ENCODE measurements around the gene KAT5. TPM values are rescaled to one million over a fixed set of nuclear protein-coding genes. Genes with fewer than 3 reads are reported as not detected.

Gene KAT5
- total RNA-seq = 24.8 and 29.6 TPM in 2 replicates

GRCh38 chr11:65711785-65712632, at the start of gene KAT5:
TSS of gene KAT5 (plus strand) at chr11:65712252. CDS start at chr11:65712268, 16 bp downstream.

GRCh38 chr11:65662799-65663638, 49.0 kb upstream of the KAT5 start, which contains the start of gene RELA:
TSS of gene RELA (minus strand) at chr11:65662916. CDS start at chr11:65662832, 84 bp downstream.

GRCh38 chr11:65720211-65720934, 8.3 kb downstream of the KAT5 start, which contains the start of gene RNASEH2C:
TSS of gene RNASEH2C (minus strand) at chr11:65720798. CDS start at chr11:65720758, 40 bp downstream.

Other genes starting within 250 kb of the KAT5 start
- gene MALAT1, start 213.2 kb upstream of the KAT5 start, total RNA-seq = 1,267 and 1,769 TPM in 2 replicates
- gene SCYL1, start 187.2 kb upstream of the KAT5 start, total RNA-seq = 69.6 and 125 TPM in 2 replicates
- 165 and 206 TPM in 2 replicates for gene LTBP3, start 153.9 kb upstream of the KAT5 start, total RNA-seq
- 37.1 and 50.3 TPM in 2 replicates for gene ZNRD2, start 141.8 kb upstream of the KAT5 start, total RNA-seq
- 63.5 and 65.5 TPM in 2 replicates for gene FAM89B, start 139.7 kb upstream of the KAT5 start, total RNA-seq
- 37.3 and 97.9 TPM in 2 replicates for gene EHBP1L1, start 136.2 kb upstream of the KAT5 start, total RNA-seq
- 0.09 and 1.2 TPM in 2 replicates for gene KCNK7, start 116.5 kb upstream of the KAT5 start, total RNA-seq
- gene MAP3K11, start 98.0 kb upstream of the KAT5 start, total RNA-seq = 28.9 and 30.2 TPM in 2 replicates
- 29.4 and 35.4 TPM in 2 replicates for gene PCNX3, start 96.5 kb upstream of the KAT5 start, total RNA-seq
- gene SIPA1, start 74.2 kb upstream of the KAT5 start, total RNA-seq = 15.8 and 28.9 TPM in 2 replicates
- gene RELA, start 49.3 kb upstream of the KAT5 start, total RNA-seq = 36.7 and 42.9 TPM in 2 replicates
- 52.8 and 80.4 TPM in 2 replicates for gene RNASEH2C, start 8.5 kb downstream of the KAT5 start, total RNA-seq
- 8.9 and 13.4 TPM in 2 replicates for gene AP5B1, start 68.7 kb downstream of the KAT5 start, total RNA-seq
- not detected in 2 replicates for gene OVOL1, start 74.8 kb downstream of the KAT5 start, total RNA-seq
- gene SNX32, start 121.7 kb downstream of the KAT5 start, total RNA-seq = 1.1 and 2.4 TPM in 2 replicates
- gene CFL1, start 145.9 kb downstream of the KAT5 start, total RNA-seq = 674 and 1,158 TPM in 2 replicates
- 25.0 and 48.3 TPM in 2 replicates for gene MUS81, start 148.2 kb downstream of the KAT5 start, total RNA-seq
- 173 and 216 TPM in 2 replicates for gene EFEMP2, start 160.5 kb downstream of the KAT5 start, total RNA-seq
- gene CTSW, start 167.6 kb downstream of the KAT5 start, total RNA-seq = not detected in 2 replicates
- 160 and 177 TPM in 2 replicates for gene FIBP, start 176.2 kb downstream of the KAT5 start, total RNA-seq
- 116 and 144 TPM in 2 replicates for gene CCDC85B, start 178.4 kb downstream of the KAT5 start, total RNA-seq
- 4.9 and 8.5 TPM in 2 replicates for gene FOSL1, start 188.1 kb downstream of the KAT5 start, total RNA-seq
- 16.1 and 18.1 TPM in 2 replicates for gene C11orf68, start 206.8 kb downstream of the KAT5 start, total RNA-seq
- gene DRAP1, start 207.2 kb downstream of the KAT5 start, total RNA-seq = 84.4 and 99.7 TPM in 2 replicates
- not detected in 2 replicates for gene TSGA10IP, start 233.2 kb downstream of the KAT5 start, total RNA-seq
- 21.1 and 42.0 TPM in 2 replicates for gene SART1, start 249.5 kb downstream of the KAT5 start, total RNA-seq

All from pericardium fibroblast (primary cell).